ENCODE data around the gene MRPL24.
A peak's percentile ranks its signal among the peaks of the same experiment; 100 is the strongest.

Gene MRPL24

GRCh38 chr1:156712626-156713025 lies 28.3 kb downstream of the MRPL24 start:
- FAIRE-seq (no peak), DNase-seq (ENCODE audit: low spot score) (no peak)

- DNase-seq (ENCODE audit: low spot score): no peak
- no peak for FAIRE-seq
Observed at GRCh38 chr1:156711011-156711817, 29.7 kb downstream of the MRPL24 start.

DNA sequence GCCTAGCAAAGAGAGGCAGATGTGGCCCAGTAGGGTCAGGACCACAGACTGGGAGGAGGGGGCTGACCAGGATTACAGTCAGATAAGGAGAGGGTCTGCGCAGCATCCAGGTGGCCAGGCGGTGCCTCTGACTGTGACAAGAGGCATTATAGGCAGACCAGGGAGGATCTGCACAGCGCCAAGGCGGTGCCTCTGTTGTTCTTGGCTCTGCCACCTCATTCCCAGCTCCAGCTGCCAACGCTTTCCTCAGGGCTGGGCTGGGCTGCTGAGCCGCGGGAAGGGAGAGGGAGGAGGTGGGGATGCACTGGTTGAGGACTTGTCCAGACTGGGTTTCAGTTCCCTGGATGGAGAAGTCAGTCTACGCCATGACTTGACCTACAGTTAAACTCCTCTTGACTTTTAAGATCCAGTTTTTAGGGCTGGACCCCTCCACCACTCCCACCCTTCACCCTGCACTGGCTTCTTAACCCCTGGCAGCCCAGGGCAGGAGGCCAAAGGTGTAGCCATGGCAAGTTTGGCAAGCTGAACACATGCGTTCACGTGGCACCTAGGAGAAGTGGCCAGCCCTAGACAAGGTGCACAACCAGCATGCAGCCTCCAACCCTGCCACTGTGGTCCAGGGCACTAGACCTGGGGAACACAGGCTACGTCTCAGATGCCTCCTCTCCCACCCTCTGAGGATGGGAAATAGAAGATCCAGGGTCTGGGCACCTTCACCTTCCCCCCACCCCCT lies 31.0 kb downstream of the MRPL24 start:
- FAIRE-seq: no peak
- DNase-seq (ENCODE audit: low spot score): no peak

GRCh38 chr1:156709031-156709430 lies 31.9 kb downstream of the MRPL24 start:
- no peak for DNase-seq (ENCODE audit: low spot score)
- FAIRE-seq: no peak

DNA sequence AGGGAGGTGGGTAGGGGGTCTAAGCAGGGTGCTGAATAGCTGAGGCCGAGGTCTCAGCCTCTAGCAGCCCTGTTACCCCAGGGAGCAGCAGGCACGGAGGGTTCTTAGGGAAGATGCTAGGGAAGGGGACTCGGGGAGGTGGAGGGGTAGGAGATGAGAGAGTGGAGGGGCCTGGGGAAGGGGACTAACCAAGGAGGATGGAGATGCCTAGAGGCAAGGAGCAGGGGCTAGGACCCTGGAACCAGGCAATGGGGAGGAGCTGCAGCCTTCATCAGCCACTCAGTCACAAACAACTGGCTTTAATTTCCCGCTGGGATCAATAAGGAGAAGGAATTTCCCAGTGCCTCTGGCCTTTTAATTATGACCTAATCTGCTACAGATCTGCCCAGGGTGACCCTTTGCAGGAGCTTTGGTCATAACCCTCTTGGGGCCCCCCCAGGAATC lies 32.6 kb downstream of the MRPL24 start:
- FAIRE-seq (no peak), DNase-seq (ENCODE audit: low spot score) (no peak)

DNA sequence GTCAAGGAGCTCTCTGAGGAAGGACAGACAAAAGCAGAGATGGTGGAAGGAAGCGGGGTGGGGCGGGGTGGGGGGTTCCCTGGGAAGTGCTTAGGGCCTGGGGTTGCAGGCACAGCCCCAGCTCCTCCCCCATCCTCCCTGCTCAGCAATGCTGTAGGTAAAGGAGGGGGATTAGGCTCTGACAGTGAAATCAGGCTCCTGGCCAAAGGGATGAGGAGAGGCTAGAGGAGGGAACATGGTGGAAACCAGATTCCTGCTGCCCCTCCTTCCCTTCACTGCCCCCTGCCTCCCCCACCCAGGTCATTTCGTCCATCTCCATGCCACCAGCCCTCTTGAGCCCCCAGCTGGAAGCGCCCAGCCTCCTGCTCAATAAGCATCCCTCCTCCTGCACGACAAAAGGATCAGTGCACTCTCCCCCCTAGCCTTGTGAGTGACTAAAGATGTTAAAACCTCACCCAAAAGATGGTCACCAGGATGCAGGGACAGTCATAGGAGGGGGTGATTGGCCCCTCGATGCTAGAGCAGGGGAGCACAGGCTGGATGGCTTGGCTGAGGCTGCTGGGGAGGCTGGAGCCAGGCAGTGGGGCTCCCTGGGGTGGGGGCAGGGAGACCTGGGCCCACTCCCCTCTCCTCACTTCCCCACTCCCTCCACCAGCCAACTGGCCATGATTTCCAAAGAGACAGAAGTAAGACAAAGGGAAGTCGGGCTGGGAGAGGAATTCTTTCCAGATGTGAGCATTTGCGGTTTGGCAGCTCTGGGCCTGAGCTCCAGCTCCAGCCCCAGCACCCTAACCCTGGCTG lies 33.3 kb downstream of the MRPL24 start:
- FAIRE-seq: no peak
- DNase-seq (ENCODE audit: low spot score): no peak

DNA sequence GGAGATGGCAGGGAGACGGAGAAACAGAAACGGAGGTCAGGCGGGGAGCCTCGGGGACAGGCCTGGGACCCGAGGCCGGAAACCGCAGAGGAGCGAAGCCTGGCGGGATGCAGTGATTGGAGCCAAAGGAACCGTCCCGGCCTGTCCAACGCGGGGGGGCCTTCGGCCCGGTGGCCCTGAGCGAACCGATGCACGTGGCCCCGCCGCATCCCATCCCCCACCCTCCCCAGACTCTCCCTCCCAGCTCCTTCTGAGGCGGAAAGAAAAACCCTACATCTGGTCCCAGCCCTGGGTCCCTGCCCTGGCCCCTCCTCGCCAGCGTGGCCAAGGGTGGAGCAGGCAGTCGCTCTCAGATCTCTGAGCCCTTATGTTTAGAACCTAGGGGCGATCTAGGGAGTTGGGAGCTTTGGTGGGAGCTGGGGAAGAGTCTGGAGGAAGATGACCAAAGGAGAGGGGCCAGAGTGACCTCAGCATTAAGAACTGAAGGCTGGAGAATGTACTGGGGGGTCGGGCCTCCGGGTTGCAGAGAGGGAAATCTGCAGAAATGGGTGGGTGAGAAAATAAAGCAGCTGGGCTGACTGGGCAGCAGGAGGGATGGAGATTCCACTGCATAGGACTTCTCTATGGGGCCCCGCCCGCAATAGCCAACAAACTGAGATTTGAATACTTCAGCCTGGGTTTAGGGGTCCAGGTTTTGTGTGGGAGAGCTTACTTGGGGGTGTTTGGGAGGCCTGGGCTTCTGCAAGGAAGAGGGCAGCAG lies 34.1 kb downstream of the MRPL24 start:
- FAIRE-seq: no peak
- no peak for DNase-seq (ENCODE audit: low spot score)

DNA sequence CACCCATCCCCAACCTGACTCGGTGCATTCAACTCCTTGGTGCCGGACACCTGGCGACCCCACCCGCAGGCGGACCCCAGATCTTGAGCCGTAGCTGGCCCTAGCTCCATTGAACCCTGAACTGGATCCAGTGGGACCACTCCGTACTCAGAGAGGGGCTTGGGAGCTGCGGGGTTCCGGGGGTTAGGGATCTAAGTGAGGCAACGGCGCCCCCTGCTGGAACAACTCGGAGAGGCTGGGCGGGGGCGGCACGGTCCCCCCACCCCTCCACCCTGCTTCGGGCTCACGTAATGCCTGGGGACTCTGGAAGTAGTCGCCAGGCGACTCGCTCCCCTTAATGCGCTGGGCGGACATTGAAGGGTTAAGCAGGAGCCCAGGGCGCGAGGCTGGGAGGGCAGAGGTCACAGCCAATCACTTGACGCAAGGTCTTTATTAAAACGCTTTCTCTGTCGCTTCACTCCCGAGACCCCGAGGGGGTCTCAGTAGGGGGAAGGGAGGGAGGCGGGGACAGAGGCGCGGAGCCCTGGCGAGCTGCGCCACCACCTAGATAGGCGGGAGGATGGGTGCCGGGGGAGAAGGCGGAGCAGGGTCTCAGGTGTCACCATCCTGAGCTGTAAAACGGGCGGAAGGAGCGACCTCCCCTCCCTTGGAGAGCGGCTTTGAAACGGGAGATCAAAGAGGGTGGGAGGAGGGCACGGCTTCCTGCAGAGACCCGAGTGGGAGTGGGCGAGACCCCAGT lies 34.8 kb downstream of the MRPL24 start:
- FAIRE-seq: no peak
- DNase-seq (ENCODE audit: low spot score): no peak

GRCh38 chr1:156705321-156705917 lies 35.5 kb downstream of the MRPL24 start, which contains the start of gene CRABP2:
CRABP2 (minus strand) TSS chr1:156705583; CDS start chr1:156705446, 137 bp downstream.
- no peak for DNase-seq (ENCODE audit: low spot score)
- no peak for FAIRE-seq

GRCh38 chr1:156704930-156705320 lies 36.0 kb downstream of the MRPL24 start:
- DNase-seq (ENCODE audit: low spot score) (peak; percentile 71), FAIRE-seq (peak; percentile 62)

DNA sequence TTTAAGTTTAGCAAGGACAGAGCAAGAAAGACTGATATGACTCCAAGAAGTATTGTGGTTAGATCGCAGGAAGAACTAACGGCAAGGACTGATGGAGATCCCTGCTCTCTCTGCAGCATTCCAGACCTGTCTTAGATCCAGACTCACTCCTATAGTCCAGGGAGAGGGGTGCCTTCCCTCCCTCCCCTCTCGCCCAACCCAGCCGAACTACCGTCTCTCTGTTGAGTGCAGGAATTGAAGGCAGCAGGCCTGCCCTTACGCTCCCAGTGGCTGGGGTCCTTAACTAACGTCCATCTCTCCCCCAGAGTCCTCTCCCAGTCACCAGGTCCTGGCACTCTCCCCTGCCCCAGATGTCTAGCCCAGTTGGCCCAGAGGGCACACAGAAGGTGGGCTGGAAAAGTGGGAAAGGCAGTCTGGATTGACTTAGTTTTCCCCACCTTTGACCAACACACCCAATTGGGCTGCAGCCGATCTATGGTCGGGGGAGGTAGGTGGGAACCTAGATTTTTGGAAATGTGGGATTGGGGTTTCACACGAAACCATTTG lies 36.6 kb downstream of the MRPL24 start:
- no peak for DNase-seq (ENCODE audit: low spot score)
- FAIRE-seq: no peak

DNA sequence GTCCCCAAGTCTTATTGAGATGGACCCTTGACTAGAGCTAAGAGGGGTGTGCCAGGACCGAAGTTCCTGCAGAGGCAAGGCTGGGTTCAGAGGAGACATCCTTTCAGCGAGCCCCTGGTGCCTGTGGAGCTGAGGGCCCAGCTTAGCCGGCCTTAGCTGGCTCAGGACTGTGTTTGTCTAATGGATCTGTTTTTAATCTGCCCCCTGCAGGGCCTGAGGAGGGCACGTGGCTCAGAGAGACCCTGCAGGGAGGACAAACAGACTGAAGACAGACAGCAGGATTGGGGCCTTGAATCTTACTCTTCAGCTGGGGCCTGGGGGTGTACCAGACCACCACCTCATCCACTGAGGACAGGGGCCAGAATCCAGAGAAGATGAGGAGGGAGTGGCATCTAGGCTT lies 37.1 kb downstream of the MRPL24 start:
- FAIRE-seq (no peak), DNase-seq (ENCODE audit: low spot score) (no peak)

GRCh38 chr1:156703336-156703735 lies 37.6 kb downstream of the MRPL24 start:
- no peak for FAIRE-seq
- no peak for DNase-seq (ENCODE audit: low spot score)

- DNase-seq (ENCODE audit: low spot score): no peak
- FAIRE-seq: no peak
Observed at GRCh38 chr1:156700736-156701531, 40.0 kb downstream of the MRPL24 start.

- DNase-seq (ENCODE audit: low spot score): no peak
- no peak for FAIRE-seq
Observed at GRCh38 chr1:156698995-156699394, 41.9 kb downstream of the MRPL24 start.

DNA sequence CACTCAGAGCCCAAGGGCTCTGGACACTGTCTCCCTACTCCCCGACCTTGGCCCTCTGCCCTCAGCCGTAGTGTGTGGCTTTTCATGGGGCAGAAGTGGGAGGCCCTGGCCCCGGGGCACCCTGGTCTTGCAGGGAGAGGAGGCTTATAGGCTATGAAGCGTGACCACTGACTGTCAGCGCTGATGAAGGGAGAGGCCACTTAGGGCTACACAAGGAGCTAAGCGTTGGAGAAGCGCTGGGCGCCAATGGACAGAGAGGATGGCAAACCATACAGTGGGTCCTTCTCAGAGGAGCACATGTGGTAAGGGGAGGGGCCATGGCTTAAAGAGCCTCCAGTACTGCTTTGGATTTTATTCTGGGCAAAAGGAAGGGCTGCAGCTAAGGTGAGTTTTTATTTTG lies 43.4 kb downstream of the MRPL24 start:
- DNase-seq (ENCODE audit: low spot score) (peak; percentile 42), FAIRE-seq (peak; percentile 26)

DNA sequence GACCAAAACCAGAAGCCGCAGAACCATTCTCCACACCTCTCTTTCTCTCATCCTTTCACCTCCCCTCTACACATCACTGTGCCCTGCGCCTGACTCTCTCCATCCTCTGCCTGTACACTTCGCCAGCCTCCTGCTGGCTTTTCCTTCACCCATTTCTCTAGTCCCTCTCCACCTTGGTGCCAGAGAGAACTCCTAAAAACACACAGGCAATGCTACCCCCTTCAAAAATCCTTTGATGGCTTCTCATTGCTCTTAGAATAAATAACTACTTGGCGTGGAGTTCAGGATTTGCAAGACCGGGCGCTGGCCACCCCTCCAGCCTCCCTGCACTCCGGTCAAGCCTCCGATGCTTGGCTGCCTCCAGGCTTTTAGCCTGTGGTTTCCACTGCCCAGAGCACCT lies 44.1 kb downstream of the MRPL24 start:
- FAIRE-seq (no peak), DNase-seq (ENCODE audit: low spot score) (no peak)

DNA sequence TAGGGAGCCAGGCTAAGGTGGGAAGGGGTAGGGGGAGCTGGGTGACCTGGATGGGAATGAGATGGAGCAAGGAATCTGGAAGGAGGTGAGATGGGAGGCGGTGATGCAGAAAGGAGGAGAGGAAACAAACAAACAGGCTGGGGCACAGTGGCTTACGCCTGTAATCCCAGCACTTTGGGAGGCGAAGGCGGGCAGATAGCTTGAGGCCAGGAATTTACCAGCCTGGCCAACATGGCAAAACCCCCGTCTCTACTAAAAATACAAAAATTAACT lies 46.3 kb downstream of the MRPL24 start:
- FAIRE-seq: no peak
- no peak for DNase-seq (ENCODE audit: low spot score)
